C4-2B (cell line): ENCODE data around the gene OSBPL10.

Experiments used
- H3K27ac ChIP-seq: fragments of 450-650 bp; 2 replicates; pipeline ENCODE4 v1.5.1; 2017
- ZFX ChIP-seq: fragments of 450-650 bp; IDR thresholded peaks from 2 replicates; pipeline ENCODE4 v1.6.1; 2017
- TF ChIP-seq, protein P1 (sequence below): fragments of 450-650 bp; conservative IDR thresholded peaks from 2 replicates; pipeline ENCODE4 v1.5.1; 2017; ENCODE audit warnings: mild to moderate bottlenecking

The OSBPL10 gene

DNA sequence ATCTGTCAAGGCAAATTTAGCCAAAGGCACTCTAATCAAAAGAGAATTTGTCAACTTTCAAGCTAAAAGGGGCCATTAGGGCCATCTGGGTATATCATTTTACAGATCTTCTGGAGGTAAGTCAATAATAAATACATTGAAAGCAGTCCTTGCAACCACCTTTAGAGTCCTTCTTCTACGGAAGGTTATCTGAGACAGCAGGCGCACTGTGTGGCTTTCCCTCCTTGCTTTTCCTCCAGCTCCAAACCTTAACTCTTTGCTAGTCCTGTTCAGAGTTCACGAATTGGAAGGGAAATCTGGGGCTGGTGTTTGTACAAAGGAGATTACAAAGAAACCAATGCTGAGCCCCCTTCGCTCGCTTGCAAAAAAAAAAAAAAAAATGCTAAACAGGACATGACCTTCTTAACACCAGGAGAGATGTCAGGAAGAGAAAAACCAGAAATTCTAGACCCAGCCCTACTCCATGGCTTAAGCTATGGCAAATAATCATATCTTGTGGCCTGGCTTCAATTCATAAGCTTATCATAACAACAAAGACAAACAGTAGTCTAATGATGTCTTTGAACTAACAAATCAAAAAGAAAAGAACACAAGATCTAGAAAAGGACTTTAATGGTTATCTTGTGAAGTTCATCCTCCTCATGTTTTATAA lies 232.7 kb downstream of the OSBPL10 start:
- no peak overlapping the region for H3K27ac ChIP-seq
- TF ChIP-seq, protein P1, sequence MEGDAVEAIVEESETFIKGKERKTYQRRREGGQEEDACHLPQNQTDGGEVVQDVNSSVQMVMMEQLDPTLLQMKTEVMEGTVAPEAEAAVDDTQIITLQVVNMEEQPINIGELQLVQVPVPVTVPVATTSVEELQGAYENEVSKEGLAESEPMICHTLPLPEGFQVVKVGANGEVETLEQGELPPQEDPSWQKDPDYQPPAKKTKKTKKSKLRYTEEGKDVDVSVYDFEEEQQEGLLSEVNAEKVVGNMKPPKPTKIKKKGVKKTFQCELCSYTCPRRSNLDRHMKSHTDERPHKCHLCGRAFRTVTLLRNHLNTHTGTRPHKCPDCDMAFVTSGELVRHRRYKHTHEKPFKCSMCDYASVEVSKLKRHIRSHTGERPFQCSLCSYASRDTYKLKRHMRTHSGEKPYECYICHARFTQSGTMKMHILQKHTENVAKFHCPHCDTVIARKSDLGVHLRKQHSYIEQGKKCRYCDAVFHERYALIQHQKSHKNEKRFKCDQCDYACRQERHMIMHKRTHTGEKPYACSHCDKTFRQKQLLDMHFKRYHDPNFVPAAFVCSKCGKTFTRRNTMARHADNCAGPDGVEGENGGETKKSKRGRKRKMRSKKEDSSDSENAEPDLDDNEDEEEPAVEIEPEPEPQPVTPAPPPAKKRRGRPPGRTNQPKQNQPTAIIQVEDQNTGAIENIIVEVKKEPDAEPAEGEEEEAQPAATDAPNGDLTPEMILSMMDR: no peak
- no peak for TF ChIP-seq ZFX

DNA sequence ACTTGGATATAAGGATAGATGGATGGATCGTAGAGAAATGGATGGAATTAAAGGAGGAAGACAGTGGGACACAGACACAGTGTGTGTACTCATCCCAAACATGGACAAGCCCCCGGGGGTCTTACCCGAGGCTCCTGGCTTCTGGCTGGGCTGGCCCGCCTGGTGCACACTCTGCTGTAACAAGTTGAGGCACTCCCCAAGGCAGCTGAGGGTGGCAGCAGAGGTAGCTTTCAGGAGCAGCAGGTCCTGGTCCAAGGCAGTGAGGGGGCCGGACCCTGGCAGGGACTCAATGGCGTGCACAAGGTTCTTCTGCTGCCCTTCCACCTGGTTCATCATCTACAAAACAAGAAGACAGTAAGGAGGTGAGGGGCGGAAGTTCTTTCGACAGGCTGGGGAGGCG lies 233.3 kb downstream of the OSBPL10 start:
- no peak overlapping the region for H3K27ac ChIP-seq
- no peak for TF ChIP-seq ZFX
- TF ChIP-seq, protein P1: no peak

DNA sequence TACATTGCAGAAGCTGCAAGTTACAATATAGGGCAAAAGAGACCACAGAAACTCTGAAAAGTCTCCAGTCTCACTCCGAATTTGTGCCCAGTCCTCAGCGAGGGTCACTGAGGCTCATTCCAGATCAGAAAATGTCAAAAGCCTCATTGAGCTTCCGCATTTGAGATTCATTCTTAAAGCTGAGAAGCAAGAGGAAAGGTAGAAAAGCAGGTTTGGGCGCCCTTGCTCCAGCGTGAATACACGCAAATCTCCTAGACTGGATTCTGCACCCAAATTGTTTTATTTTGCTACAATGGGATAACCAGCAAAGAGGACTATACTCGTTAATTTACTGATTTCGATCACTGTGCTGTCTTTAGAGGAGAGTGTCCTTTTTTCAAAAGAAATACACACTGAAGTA lies 236.1 kb downstream of the OSBPL10 start:
- TF ChIP-seq, protein P1: no peak
- no peak for TF ChIP-seq ZFX
- H3K27ac ChIP-seq: no peak overlapping the region

DNA sequence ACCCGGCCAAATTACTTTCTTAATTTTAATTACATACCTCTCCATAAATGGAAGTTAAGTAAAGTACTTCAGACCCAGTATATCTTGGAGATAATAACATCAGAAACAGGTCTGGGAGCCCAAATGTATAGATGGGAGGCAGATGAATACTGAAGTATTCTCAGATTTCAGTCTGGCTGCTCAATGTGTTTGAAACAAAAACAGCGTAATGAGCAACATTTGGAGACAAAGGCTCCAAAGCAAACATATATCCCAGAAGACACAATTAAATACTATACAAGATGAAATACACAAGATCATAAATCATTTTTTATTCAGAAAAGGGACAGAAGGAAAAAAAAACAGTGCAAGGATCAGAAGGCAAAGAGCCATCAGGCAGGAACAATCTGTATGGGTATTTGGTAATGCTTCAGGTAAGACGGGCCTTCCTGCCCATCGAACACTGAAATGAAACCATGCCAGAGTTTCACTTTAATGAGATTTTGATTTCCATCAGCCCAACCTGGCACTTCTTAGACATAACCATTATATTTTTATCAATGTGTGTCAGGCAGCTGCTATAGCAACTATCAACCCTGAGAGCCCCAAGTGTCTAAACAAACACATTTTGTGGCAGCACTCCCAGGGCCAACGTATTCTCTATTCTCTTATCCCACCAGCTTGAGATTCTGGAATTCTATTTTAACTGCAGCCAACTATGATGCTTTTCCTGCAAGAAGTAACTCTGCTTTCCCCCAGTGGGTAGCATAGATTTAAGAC lies 237.6 kb downstream of the OSBPL10 start:
- H3K27ac ChIP-seq: no peak overlapping the region
- TF ChIP-seq ZFX: no peak
- TF ChIP-seq, protein P1: no peak

DNA sequence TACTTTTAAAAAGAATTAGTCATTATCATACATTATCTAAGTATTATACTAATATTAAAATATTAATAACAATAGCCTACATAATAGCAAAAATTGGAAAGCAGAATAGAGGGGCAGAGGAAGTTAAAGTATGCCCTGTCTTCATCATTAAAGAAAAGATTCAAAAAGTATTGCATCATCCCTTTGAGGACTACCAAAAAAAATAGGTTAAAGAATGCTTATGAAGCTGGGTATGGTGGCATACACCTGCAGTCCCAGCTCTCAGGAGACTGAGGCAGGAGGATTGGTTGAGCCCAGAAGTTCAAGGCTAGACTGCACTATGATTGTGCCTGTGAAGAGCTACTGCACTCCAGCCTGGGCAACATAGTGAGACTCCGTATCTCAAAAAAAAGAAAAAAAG lies 240.7 kb downstream of the OSBPL10 start:
- H3K27ac ChIP-seq: no peak overlapping the region
- TF ChIP-seq ZFX: no peak

DNA sequence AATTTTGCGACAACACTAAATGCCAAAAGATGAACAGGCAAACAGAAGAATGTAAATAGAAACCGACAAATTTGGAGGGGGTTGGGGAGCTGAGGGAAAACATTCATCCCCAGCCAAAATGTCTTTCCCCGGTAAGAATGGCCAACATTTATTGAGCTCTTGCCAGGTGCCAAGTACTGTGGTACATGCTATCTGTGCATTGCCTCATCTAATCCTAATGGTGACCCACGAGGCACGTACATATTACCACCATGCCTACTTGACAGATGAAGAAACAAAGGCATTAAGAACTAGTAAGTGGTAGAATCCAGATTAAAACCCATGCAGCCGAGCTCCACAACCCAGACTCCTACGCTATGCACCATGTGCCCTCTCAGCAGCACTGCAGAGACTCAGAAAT lies 242.7 kb downstream of the OSBPL10 start:
- no peak overlapping the region for H3K27ac ChIP-seq
- TF ChIP-seq, protein P1: no peak
- TF ChIP-seq ZFX: no peak

DNA sequence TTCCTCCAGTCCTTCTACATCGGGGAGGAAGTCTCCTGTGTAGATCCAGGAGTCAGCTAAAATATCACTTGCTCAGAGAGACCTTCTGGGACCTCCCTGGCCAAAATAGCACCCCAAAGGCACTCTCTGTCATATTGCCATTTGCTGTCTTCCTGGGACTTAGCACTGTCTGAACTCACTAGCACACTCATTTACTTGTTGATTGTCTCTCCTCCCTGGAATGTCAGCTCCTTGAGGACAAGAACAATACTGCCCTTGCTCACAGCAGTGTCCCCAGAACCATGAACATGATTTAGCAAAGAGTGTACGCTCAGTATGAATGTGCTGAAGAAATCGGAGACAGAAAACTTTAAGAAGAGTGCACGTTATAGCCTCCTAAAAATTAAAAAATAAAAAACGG lies 245.4 kb downstream of the OSBPL10 start:
- no peak overlapping the region for H3K27ac ChIP-seq
- no peak for TF ChIP-seq ZFX
- TF ChIP-seq, protein P1: no peak

DNA sequence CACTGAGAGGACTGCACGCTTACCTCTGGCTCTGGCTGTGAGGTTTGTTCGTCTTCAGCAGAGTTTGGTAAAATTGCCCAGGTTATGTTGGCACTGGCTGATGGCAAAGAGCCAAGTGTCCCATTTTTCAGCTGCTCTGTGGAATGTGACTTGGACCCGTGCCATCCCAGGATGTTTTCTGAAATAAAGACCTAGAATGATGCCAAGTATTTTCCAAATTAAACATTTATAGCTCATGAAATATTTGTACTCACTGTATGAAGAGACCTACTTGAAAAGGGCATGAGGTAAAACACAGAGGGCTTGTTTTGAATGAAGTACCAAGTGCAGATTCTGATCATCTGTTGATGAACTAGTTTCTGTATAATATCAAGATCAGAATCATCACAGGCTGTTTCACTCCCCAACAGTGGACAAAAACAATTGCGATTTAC lies 247.8 kb downstream of the OSBPL10 start:
- H3K27ac ChIP-seq: no peak overlapping the region
- TF ChIP-seq, protein P1: no peak
- no peak for TF ChIP-seq ZFX
